Stomach (tissue), 4 donors: ENCODE measurements around the gene FAM24B.

Experiments
- EP300 ChIP-seq: sonication (generic); formaldehyde crosslinking; IDR thresholded peaks from one replicate; pipeline ENCODE4 v1.6.1; 2017; ENCODE audit warnings: antibody characterized with exemption
- POLR2AphosphoS5 ChIP-seq, 3 donors: sonication (generic); formaldehyde crosslinking; IDR thresholded peaks; one replicate each; pipeline ENCODE4 v1.6.1; 2016; ENCODE audit warnings: antibody characterized with exemption in 3 of 3

GRCh38 chr10:122822973-122823690, 56.2 kb downstream of the FAM24B start:
- TF ChIP-seq POLR2AphosphoS5 (IDR thresholded peaks at IDR 0.05) (no peak), EP300 (no peak)
